SH-SY5Y (cell line): ENCODE results near the gene SETD9.

Source experiments
- GATA2 ChIP-seq: IDR thresholded peaks from 2 replicates; pipeline ENCODE4 v1.6.1; 2011; ENCODE audit warnings: mild to moderate bottlenecking, low read depth, low read length
- GATA3 ChIP-seq: IDR thresholded peaks from 2 replicates; pipeline ENCODE4 v1.6.1; 2011; ENCODE audit warnings: low read depth, mild to moderate bottlenecking, low read length, moderate library complexity

DNA sequence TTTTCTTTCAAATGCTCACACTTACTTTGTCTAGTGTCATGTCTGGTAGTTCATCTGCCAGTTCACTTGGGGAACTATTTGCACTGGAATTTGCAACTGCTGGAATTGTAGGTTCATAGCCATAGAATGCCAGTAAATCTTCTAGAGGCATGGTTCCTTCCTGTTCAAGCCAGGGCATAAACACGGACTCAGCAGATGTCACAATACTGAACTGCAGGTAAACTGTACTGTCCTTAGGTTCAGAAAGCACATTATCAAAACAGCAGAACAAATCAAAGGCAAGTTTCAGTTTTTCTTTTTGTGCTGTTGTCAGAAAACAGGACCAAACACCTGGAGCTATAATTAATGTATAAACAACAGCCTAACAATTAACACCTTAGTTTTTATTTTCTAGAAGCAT is 29.5 kb downstream of the SETD9 start:
- TF ChIP-seq GATA2 (no peak), GATA3 (no peak)
